ENCODE results near the gene CNTNAP5.

- TF ChIP-seq EZH2phosphoT487 (IDR thresholded peaks at IDR 0.05; ENCODE audit: low read depth, severe bottlenecking, unreplicated experiment) (no peak), CTCF (IDR thresholded peaks at IDR 0.05; ENCODE audit: poor library complexity) (no peak), EZH2 (IDR thresholded peaks at IDR 0.05; ENCODE audit: borderline replicate concordance) (no peak)
These were observed 21.2 kb downstream of the CNTNAP5 start for GRCh38 chr2:124046332-124046731.
